NCI-H748 (cell line): ENCODE measurements around the gene GSTM1.
"Not testable (repeated sequence)": the region's sequence is repeated elsewhere in the genome, so short reads cannot be mapped to it uniquely, and the experiment has no call there.

Source experiments
- DNase-seq: peaks from one replicate; lab custom pipeline; 2025; ENCODE audit not compliant: unreplicated experiment; lab: John Stamatoyannopoulos, UW

GSTM1 gene

DNA sequence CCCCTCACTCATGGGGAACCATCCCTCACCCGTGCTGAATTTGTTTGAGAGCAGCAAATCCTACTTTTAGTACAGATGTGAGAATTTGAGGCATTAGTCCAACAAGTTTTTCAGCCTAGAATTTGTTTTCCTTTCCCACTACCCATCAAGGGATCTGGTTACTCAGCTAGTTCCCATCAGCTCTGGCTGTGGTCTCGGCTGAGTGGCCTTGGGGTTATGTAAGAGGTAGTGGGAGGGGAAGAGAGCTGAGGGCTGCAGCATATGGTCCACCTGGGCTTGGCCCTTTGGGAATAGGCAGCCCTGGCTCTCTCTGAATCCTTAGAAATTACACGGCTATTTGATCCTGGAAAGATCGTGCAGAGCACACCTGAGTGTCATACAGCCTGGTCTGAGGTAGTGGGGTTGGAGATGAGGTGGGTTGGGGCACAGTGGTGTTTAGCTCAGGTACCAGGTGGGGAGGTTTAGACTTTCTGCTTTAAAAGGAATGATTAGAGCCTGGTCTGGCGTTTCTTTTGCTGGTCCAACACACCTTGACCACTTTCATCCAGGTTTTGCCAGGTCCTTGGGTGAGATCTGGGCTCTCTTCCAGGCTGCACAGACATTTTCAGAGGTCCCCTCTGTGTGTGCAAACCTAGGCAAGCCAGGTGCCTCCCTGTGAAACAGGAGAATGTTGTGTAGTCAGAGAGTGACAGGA is 27.5 kb upstream of the GSTM1 start:
- no peak for DNase-seq

DNA sequence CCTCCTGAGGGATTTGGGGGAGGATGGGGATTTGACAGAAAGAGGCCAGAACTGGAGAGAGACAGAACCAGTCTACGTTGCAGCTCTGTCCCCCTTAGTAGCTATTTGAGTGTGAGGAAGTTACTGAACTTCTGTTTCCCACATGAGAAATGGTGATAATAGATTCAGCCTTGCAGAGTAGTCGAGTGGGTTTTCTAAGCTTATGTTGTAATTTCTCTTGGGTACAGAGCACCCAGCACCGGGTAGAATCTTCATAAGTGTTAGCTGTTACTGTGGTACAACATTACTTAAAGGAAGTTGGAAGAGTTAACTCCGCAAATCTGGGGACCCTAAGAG is 27.0 kb upstream of the GSTM1 start:
- not testable (repeated sequence) for DNase-seq

DNA sequence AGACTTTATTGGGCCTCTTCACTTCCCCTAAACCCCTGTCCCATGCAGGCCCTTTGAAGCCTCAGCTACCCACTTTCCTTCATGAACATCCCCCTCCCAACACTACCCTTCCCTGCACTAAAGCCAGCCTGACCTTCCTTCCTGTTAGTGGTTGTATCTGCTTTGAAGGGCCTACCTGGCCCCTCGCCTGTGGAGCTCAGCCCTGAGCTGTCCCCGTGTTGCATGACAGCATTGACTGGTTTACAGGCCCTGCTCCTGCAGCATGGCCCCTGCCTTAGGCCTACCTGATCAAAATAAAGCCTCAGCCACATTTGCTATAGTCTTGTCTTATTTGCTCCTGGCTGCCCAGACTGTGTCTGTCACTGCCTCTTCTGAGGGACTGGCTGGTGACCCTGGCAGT is 26.2 kb upstream of the GSTM1 start:
- no peak for DNase-seq

DNA sequence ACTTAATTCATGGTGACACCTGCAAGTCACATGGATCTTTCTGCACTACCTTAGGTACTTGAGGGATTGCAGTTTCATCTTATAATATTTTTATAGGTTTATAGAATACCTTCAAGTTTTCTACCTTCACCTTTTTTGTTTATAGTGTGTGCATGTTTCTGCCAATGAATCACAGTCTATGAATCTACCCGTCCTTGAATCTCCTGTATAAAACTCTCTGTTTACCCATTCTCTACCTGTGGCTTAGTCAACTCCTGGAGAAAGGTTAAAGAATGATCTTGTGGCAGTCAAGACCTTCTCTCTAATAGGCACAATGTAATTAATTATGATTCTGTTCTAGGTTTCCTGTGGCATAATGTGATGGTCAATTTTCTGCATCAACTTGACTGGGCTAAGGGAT is 22.9 kb upstream of the GSTM1 start:
- DNase-seq = no peak

DNA sequence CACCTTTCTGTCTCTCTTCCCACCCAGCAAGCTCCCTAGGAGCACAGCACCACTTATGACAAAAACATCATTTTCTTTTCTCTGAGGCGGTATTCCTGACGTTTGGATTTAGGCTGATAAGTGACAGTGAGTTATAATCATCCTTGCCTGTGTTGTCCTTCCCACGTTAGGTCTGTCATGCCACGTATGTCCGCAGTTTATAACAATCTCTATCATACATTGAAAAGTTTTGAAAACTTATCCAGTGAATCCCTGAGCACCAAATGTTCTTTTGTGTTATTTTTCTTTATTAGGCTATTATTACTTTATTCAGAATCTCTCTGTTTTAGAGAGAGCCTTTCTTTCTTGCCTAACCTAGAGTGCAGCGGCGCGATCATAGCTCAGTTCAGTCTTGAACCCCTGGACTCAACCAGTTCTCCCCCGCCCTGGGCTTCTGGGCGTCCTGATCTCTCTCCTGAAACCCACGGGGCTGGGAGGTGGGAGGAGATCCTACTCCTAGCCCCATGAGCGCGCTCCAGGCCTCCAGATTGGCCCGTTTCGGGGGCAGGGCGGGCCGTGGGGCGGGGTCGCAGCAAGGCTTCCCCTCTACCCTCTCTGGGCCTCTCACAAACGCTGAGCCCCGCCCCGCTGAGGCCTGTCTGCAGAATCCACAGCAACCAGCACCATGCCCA is 20.0 kb upstream of the GSTM1 start, which contains the start of gene GSTM2:
Gene GSTM2 (plus strand): TSS at position 606 of the 671 bp plus-strand sequence. CDS start 59 bp downstream, at position 665.
- DNase-seq = no peak

DNA sequence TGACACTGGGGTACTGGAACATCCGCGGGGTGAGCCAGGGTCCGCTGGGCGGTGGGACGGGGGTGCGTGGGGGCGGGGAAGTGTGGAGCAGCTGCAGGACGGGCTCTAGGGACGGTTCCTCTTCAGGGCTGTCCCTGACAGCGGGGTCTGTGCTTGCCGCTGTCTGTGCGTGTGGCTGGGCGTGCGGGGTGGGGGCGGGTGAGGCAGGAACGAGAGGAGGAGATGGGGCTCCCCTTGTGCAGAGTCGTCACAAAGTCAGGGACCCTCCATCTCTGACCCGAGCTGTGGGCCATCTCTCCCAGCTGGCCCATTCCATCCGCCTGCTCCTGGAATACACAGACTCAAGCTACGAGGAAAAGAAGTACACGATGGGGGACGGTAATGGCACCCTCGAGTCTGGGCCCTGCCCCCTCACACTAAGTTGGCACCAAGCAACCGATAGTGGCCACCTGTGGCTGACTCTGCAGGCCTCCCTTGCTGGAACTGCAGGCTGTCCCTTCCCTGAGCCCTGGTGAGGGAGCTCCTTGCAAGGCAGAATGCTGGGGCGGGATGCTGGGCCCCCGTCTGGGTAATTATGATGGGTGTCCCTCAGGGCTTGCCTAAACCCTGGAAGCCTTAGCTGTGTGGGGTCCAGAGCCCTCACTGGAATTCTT is 19.4 kb upstream of the GSTM1 start:
- DNase-seq = no peak

DNA sequence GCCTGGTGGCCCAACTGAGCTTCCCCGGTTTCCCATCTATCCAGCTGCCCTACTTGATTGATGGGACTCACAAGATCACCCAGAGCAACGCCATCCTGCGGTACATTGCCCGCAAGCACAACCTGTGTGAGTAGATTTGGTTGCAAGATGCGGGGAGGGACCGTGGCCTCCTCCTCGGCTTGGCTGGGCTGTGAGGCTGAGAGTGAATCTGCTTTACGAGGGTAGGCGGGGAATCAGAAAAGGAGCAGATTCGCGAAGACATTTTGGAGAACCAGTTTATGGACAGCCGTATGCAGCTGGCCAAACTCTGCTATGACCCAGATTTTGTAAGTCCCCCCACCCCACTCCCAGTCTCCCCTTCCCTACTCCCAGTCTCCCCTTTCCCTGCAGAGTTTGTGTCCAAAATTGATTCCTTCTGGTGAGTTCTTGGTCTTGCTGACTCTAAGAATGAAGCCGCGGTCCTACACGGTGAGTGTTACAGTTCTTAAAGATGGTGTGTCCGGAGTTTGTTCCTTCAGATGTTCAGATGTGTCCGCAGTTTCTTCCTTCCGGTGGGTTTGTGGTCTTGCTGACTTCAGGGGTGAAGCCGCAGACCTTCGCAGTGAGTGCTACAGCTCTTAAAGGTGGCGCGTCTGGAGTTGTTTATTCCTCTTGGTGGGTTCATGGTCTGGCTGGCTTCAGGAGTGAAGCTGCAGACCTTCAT is 18.2 kb upstream of the GSTM1 start:
- DNase-seq = no peak

DNA sequence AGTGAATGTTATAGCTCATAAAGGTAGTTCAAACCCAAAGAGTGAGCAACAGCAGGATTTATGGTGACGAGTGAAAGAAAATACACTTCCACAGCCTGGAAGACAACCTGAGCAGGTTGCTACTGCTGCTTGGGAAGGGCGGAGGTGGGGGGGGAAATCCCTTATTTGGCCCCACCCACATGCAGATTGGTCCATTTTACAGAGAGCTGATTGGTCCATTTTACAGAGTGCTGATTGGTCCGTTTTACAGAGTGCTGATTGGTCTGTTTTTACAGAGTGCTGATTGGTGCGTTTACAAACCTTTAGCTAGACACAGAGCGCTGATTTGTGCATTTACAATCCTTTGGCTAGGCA is 17.7 kb upstream of the GSTM1 start:
- not testable (repeated sequence) for DNase-seq

DNA sequence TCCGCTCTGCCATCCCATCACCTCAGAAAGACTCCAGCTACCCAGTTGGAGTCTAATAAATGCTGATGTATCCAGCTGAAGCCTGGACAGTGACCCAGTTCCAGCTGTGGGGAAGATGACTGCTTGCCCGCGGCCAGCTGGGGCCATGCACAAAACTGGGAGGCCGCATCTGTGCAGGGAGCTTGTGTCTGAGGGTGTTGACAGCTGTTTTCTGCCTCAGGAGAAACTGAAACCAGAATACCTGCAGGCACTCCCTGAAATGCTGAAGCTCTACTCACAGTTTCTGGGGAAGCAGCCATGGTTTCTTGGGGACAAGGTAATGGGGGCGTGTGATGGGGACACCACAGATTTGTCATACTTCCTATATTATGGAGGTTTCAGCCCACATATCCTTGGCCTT is 16.6 kb upstream of the GSTM1 start:
- no peak for DNase-seq

DNA sequence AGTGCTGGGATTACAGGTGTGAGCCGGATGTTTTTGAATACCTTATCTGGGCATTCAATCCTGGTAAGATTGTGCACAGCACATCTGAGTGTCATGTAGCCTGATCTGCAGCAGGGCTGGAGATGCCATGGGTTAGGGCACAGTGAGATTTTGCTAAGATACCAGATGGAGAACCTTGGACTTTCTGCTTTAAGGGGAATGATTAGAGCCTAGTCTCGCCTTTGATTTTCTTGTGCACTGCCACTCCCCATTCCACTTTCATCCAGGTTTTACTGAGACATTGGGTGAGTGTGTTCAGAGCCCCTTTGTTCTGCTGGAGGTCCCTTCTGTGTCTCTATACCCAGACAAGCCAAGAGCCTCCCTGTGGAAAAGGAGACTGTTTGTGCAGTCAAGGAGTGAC is 13.8 kb upstream of the GSTM1 start:
- DNase-seq = not testable (repeated sequence)

DNA sequence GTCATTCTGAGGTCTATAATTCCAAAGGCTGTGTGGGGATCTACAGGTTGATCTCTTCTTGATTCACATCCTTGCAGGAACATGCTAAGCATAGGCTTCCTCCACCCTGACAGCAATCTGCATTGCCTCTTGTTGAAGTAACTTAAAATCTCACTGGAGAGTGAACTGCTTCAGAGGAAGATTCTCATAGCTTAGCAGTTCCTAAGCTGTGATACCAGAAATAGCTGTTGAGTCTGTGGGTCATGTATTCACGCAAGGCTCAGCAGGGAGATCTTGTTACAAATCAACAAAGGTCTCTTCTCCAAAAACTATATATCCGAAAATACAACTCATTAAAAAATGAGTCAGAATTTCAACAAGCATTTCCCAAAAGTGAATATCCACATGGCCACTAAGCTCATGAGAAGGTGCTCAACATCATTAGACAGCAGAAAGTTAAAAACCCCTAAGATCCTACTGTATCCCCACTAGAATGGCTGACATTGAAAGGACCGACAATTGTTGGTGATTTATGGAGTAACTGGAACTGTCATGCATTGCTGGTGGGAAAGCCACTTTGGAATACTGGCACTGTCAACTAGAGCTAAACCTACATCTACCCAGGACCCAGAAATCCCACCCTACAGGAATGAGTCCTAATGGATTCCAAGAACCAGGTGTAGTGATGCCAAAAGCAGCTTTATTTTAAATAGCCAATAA is 10.8 kb upstream of the GSTM1 start:
- not testable (repeated sequence) for DNase-seq

DNA sequence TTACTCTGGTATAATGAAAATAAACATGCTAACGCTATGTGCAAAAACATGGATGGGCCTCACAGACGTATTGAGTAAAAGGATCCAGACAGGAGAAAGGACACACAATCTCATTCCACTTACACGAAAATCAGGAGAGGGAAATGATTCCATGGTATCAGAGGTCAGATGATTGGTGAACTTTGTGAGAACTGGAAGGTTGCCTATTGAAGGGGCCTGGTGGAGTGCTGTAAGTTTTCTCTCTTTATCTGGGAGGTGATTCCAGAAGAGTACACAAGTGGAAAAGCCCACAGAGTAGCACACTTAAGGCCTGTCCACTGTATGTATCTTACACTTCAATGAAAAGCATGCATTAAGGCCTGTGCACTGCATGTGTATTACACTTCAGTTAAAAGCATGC is 10.2 kb upstream of the GSTM1 start:
- DNase-seq = no peak

DNA sequence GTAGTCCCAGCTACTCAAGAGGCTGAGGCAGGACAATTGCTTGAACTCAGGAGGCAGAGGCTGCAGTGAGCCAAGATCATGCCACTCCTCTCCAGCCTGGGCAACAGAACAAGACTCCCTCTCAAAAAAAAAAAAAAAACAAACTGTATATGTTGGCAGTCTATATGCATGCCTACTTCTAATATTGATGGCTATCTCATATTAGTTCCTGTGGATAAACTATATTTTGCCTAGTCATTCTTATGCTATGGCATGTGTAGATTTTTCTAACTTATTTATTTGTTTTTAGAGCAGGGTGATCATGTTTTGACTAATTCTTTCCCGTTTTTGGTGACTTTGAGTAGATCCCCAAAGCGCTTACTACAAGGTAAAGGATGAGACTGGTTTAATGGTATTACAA is 9.0 kb upstream of the GSTM1 start:
- not testable (repeated sequence) for DNase-seq

DNA sequence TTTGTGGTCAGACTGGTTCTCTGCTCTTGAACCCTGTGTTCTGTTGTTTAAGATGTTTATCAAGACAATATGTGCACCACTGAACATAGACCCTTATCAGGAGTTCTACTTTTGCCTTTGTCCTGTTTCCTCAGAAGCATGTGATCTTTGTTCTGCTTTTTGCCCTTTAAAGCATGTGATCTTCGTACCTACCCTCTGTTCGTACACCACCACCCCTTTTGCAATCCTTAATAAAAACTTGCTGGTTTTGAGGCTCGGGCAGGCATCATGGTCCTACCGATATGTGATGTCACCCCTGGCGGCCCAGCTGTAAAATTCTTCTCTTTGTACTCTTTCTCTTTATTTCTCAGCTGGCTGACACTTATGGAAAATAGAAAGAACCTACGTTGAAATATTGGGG is 2.8 kb upstream of the GSTM1 start:
- DNase-seq = not testable (repeated sequence)

DNA sequence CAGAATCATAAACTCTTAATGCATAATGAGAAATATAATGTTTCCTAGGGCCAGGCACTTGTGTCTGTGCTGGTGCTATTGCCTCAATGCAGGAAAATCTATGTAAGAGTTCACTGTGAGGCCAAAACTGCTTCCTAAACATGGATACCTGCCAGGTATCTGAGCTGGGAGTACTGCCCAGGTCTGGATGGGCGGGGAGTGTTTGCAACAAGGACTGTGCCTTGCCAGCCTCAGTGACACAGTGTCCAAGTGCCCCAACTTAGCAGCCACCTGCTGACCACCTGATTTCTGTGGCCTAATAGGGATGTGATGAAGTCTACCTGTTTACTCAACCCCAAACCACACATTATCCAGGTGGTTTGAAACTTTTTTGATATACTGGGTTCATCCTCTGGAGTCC is 2.2 kb upstream of the GSTM1 start:
- not testable (repeated sequence) for DNase-seq

DNA sequence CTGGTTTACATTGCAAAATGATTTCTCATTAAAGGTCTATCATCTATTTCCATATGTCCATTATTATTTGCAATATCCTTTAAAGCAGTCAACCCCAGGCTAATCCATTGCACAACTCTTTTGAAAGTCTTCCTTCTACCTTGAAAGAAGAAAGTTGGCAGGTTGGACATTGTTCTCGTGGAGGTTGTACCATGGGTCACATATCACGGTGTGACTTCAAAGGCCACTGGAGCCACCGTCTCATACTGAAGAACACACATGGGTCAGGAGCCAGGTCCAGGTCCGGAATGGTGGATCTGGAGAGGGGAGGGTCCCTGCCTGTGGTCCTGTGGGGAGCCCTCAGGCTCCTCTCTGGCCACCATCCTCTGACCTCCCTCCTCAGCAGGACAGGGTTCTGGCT is 1.7 kb upstream of the GSTM1 start:
- not testable (repeated sequence) for DNase-seq

DNA sequence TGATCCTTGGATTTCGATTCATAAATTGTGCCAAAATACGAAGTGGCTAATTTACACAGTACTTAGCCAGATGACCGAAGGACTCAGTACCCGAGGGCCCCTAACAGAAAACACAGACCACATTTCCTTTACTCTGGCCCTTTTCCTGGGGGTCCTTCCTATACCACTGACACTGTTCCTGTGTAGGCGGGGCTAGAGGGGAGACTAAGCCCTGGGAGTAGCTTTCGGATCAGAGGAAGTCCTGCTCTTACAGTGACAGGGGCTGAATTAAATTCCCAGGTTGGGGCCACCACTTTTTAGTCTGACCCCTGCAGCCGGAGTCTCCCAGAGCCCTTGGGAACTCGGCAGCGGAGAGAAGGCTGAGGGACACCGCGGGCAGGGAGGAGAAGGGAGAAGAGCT is 508 bp upstream of the GSTM1 start:
- DNase-seq = not testable (repeated sequence)

DNA sequence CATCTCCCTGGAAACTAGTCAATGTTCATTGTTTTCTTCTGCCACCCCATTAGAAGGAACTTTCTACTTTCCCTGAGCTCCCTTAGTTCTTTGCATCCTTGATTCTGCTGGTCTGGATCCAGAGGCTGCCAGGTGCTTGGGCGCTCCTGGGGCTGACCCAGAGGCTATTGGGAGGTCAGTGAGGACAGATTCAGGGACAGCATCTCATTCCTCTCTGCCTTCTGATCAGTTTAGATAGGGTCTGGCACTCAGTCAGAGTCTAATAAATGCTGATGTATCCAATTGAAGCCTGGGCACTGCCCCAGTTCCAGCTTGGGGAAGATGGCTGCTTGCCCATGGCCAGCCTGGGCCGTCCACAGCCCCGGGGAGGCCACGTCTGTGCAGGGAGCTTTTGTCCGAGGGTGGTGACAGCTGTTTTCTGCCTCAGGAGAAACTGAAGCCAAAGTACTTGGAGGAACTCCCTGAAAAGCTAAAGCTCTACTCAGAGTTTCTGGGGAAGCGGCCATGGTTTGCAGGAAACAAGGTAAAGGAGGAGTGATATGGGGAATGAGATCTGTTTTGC is 2.3 kb downstream of the GSTM1 start:
- DNase-seq = no peak

DNA sequence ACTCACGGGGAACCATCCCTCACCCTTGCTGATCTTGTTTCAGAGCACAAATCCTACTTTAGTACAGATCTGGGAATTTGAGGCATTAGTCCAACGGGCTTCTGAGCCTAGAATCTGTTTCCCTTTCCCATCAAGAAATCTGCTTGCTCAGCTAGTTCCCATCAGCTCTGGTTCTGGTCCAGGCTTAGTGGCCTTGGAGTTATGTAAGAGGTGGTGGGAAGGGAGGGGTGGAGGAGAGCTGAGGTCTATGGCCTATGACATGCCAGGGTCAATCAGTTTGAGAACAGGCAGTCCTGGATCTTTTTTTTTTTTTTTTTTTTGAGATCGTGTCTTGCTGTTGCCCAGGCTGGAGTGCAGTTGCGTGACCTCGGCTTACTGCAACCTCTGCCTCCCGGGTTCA is 4.1 kb downstream of the GSTM1 start:
- no peak for DNase-seq

DNA sequence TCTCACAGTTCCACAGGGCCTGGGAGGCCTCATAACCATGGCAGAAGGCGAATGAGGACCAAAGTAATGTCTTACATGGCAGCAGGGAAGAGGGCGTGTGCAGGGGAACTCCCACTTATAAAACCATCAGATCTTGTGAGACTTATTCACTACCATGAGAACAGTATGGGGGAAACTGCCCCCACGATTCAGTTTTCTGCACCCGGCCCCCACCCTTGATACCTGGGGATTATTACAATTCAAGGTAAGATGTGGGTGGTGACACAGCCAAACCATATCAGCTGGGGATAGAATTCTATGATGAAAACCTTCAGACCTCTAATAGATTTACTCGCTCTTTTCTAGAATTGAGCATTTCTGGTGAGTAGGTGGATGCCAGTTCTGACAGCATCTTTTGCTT is 6.8 kb downstream of the GSTM1 start:
- not testable (repeated sequence) for DNase-seq

DNA sequence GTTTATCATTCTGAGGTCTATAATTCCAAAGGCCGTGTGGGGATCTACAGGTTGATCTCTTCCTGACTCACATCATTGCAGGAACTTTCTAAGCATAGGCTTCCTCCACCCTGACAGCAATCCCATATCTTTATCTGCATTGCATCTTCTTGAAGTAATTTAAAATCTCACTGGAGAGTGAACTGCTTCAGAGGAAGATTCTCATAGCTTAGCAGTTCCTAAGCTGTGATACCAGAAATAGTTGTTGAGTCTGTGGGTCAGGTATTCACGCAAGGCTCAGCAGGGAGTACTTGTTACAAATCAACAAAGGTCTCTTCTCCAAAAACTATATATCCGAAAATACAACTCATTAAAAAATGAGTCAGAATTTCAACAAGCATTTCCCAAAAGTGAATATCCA is 7.5 kb downstream of the GSTM1 start:
- DNase-seq = not testable (repeated sequence)
